GM18909 (cell line): ENCODE data around the gene FAR1.
"Not testable (repeated sequence)": the region's sequence is repeated elsewhere in the genome, so short reads cannot be mapped to it uniquely, and the experiment has no call there.

ENCODE experiments used
- ATAC-seq: cut with Tn5 transposase; IDR thresholded peaks from one replicate; pipeline ENCODE4 v1.9.1; 2021; ENCODE audit warnings: mild to moderate bottlenecking; ENCODE audit not compliant: unreplicated experiment, poor library complexity

The FAR1 gene

GRCh38 chr11:13668102-13668956 is at the start of gene FAR1:
TSS of gene FAR1 (plus strand) at chr11:13668668. CDS start at chr11:13694766, 26,098 bp downstream.
- peak; percentile 92 for ATAC-seq

- ATAC-seq = no peak
Measured at GRCh38 chr11:13620063-13620462, 48.4 kb upstream of the FAR1 start.

GRCh38 chr11:13626818-13627217 is 41.6 kb upstream of the FAR1 start:
- ATAC-seq = not testable (repeated sequence)

- ATAC-seq = not testable (repeated sequence)
Measured at GRCh38 chr11:13628634-13629033, 39.8 kb upstream of the FAR1 start.

- no peak for ATAC-seq
Measured at GRCh38 chr11:13629779-13630178, 38.7 kb upstream of the FAR1 start.

- no peak for ATAC-seq
Measured at GRCh38 chr11:13635290-13635689, 33.2 kb upstream of the FAR1 start.

GRCh38 chr11:13635804-13636203 is 32.7 kb upstream of the FAR1 start:
- no peak for ATAC-seq

- ATAC-seq = no peak
Measured at GRCh38 chr11:13637125-13638069, 31.1 kb upstream of the FAR1 start.

GRCh38 chr11:13638422-13638821 is 30.0 kb upstream of the FAR1 start:
- no peak for ATAC-seq

GRCh38 chr11:13644997-13645687 is 23.3 kb upstream of the FAR1 start:
- ATAC-seq = no peak

- no peak for ATAC-seq
Measured at GRCh38 chr11:13647391-13647790, 21.1 kb upstream of the FAR1 start.

GRCh38 chr11:13649619-13650018 is 18.8 kb upstream of the FAR1 start:
- no peak for ATAC-seq

GRCh38 chr11:13651515-13651914 is 17.0 kb upstream of the FAR1 start:
- ATAC-seq = not testable (repeated sequence)

GRCh38 chr11:13661074-13661623 is 7.3 kb upstream of the FAR1 start:
- no peak for ATAC-seq

GRCh38 chr11:13663631-13664071 is 4.8 kb upstream of the FAR1 start:
- no peak for ATAC-seq

GRCh38 chr11:13664351-13664750 is 4.1 kb upstream of the FAR1 start:
- no peak for ATAC-seq

GRCh38 chr11:13666708-13667107 is 1.8 kb upstream of the FAR1 start:
- ATAC-seq = no peak

GRCh38 chr11:13667245-13667644 is 1.2 kb upstream of the FAR1 start:
- ATAC-seq = no peak

- no peak for ATAC-seq
Measured at GRCh38 chr11:13667795-13668101, 720 bp upstream of the FAR1 start.

- peak; percentile 20 for ATAC-seq
Measured at GRCh38 chr11:13668957-13669521, 571 bp downstream of the FAR1 start.
